Stimulated activated CD4-positive, alpha-beta T cell treated with anti-CD3 and anti-CD28 coated beads, Interleukin-2, amount 100 ng/mL, for 24 hours (primary cell): Measurements from ENCODE around the gene KRTAP20-4.

Experiments used
- DNase-seq, 2 donors: peaks; one replicate each; pipeline ENCODE4 v3.0.0-alpha.2; 2020

The KRTAP20-4 gene

DNA sequence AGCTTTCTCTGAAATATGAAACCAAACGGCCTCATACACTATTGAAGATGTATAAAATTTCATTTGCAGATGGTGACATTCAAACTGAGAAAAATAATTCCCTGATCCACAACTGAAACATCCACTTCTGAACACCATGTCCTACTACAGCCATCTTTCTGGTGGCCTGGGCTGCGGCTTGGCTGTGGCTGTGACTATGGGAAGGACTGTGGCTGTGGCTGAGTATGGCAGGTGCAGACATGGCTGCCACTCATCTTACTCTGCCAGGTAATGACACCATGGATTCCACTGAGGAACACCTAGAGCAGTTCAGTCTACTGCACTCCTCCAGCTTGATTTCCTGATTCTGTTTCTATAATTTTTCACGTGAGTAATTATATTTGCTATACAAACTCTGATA lies at the start of gene KRTAP20-4:
Gene KRTAP20-4, plus strand, starts transcription at position 106 of the 400 bp plus-strand sequence.
- no peak for DNase-seq

DNA sequence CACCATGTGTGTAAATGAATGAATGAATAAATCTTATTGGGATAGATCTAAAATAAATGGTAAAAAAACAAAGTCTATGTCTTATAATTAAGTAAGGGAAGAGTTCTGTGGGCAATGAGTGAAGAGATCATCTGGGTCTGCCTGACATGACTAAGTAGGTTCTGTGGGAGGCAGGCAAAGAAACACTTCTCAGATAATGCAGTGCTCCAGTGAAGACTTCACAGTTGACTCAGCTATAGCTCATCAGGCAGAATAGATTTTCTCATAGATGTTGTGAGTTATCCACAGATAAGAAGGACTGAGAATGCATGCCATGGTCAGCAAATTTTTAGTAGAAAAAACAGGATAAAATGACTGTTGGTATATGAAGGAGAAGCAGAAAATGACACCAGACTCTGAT lies 42.7 kb upstream of the KRTAP20-4 start:
- no peak for DNase-seq

DNA sequence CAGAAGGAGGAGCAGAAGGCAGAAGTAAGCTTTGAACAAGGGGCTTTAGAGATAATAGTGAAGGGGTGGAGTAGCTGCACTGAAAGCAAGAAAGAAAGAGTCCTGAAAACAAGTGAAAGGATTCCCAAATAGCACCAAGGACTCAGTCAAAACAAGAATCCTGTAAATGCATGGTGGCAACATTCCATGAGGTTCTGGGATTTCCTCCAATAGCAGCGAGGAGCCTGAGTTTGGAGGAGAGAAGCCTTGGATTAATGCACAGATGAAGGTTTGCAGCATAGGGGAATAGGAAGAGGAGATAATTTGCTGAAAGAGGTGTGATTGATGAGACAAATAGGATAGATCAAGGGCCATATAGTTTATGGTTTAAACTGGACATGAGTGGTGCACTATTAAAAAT lies 41.1 kb upstream of the KRTAP20-4 start:
- no peak for DNase-seq

DNA sequence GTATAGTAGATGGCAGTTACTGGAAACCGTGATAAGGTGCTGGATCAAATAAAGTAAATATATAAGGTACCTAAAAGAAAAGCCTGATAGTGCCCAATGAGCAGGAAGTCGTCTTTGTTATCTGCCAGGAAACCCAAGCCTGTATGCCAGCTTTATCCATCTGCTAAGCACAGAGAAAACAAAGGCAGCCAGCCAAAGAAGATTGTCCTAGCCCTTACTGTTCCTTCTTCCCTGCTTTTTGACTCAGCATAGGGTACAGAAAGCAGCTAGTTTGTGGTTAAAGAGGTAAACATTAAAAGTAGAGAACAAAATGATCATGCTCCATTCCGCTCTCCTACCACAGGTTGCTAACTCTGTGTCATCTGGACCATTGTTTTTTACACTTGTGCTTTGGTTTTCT lies 40.3 kb upstream of the KRTAP20-4 start:
- DNase-seq = no peak

DNA sequence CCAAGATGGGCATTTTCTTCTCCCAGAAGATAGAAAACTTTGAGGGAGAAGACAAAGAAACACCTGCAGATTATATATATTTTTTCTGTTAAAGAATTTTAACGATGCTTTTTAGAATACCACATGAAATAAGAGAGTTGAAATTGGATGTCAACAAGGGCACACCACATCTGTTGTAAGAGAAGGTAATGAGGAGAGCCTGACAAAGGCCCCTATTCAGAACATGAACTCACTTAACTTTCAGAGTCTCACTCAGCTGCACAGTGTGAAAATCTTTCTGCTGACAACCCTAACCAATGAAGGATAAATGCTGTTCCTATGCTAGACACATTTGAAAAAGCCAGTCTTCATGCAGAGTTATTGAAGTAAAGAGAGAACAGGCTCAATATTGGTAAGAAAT lies 37.6 kb upstream of the KRTAP20-4 start:
- DNase-seq = no peak

DNA sequence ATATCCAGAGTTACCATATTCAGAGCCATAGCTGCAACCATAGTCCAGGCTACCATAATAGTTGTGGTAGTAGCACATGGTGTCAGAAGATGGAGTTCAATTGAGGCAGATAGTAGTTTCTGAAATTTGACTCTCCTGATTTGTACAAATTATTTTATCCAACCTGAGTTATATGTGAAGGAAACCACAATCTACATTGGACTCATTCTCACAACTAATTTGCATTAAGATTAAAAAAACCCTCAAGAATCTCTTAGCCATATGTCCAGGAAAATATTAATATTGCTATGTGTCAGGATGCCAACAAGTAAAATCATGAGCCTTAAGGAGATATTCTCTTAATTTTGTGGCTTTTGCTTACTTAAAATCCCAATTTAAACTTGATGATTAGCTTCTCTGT lies 30.1 kb upstream of the KRTAP20-4 start, which contains the start of gene KRTAP22-2:
Gene KRTAP22-2, minus strand, starts transcription at position 101 of the 400 bp plus-strand sequence.
- no peak for DNase-seq

DNA sequence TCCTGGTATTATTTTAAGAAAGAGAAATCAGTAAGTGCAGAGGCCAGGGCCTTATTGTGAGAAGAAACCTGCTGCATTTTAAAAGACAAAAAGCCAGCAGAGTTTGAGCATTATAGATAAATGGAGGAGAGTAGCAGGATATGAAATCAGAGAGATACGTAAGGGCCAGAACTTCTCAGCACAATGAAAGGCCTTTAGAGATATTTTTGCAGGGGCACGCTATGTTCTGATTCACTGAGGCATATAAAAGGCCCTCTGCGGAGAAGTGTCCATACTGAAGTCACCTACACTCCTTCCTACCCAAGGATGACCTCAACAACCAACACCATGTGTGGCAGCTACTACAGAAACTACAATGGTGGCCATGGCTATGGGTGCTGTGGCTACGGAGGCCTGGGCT lies 28.3 kb upstream of the KRTAP20-4 start, which contains the start of gene KRTAP6-3:
Gene KRTAP6-3, plus strand, starts transcription at position 301 of the 400 bp plus-strand sequence. Its CDS starts 6 bp downstream, at position 307.
- no peak for DNase-seq

DNA sequence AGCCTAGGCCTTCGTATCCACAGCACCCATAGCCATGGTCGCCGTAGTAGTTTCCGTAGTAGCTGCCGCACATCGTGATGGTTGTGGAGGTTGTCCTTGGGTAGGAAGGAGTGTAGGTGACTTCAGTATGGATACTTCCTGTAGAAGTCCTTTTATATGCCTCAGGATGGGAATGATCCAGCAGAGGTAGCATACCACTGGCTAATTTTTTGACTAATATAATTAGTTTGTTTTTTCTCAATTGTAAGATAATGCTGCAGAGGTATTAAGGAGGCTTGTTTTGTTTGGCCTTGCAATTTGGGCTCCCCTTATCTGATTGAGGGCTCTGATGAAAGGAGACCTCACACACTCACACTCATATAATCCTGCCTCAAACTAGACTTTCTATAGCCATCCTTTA lies 21.6 kb upstream of the KRTAP20-4 start, which contains the start of gene KRTAP6-2:
Gene KRTAP6-2, minus strand, starts transcription at position 101 of the 400 bp plus-strand sequence. Its CDS starts 28 bp downstream, at position 73.
- DNase-seq = no peak

DNA sequence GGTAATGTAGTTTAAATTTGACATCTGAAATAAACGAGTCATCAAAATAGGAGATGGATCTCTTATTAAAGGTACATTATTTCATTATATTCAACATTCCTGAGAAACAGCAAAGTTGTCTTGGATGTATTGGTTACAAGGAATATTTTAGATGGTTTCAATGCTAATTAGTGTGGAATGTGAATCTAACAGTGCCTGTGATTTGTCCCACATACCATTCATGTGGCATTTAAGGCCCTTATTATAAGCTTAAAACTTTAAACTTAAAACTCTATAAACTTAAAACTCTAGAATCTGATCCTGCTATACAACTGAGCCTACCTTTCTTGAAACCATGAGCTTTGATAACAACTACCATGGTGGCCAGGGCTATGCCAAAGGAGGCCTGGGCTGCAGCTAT lies 19.6 kb upstream of the KRTAP20-4 start, which contains the start of gene KRTAP22-1:
Gene KRTAP22-1, plus strand, starts transcription at position 301 of the 400 bp plus-strand sequence.
- no peak for DNase-seq

DNA sequence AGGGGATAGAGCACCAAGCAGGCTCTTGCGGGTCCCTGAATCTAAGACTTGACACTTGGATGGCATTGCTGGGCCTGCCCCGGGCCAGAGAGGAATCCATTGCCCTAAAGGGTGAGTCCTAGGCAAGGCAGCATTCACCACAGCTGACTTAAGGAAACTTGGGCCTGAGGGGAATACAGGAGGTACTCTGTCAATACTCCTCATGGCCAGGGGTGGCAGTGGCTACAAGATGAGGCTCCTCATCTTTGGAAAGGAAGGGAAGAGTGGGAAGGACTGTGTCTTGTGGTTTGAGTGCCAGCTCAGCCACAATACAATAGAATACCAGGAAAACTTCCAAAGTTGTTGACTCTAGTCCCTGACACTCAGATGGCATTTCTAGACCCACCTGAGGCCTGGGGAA lies 14.5 kb upstream of the KRTAP20-4 start:
- DNase-seq = no peak

DNA sequence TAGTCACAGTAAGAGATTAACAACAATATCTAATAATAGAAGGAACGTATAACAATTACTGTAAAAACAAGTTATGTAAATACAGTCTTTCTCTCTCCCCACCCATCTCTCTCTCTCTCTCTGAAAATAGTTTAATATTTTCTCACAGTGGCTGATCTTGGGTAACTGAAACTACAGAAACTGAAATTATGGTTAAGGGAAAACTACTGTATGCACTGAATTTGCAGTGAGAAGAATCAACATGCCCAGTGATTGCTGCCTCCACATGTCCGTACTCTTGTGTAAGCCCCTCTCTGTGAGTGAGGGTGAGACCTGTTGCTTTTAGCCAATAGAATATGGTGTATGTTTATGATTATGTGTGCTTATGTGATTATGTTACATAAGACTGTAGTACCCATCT lies 8.3 kb upstream of the KRTAP20-4 start:
- DNase-seq = no peak

DNA sequence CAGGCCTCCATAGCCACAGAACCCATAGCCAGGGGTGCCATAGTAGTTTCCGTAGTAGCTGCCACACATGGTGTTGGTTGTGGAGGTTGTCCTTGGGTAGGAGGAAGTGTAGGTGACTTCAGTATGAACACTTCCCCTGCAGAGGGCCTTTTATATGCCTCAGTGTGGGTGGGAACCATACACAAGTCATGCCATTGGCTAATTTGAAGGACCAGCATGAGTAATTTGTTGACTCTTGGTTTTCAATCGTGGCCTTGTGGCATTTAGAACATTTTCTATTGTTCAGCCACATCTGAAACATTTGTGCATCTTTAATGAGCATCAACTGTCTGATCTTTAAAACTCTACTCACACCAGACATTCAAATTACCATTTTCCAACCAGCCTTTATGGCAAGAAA lies 6.6 kb upstream of the KRTAP20-4 start, which contains the start of gene KRTAP6-1:
Gene KRTAP6-1, minus strand, starts transcription at position 95 of the 400 bp plus-strand sequence. Its CDS starts 26 bp downstream, at position 69.
- no peak for DNase-seq

DNA sequence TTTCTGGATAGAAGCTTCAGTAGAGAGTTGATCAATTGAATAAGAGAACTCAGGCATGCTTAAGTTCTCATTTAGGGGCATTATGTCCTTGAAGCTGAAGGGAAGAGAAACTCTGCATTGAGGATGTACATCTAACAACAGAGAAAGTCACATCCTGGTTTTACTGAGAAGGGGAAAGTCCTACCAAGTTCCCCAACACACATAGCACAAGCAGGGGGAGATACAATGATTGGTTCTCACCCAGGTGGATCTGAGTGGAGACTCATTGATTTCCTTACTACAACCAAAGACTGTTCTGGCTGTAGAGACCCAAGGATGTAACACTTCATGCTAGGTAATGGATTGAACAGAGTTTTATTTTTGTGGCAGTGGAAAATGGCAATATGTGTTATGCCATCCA lies 5.2 kb upstream of the KRTAP20-4 start:
- no peak for DNase-seq

DNA sequence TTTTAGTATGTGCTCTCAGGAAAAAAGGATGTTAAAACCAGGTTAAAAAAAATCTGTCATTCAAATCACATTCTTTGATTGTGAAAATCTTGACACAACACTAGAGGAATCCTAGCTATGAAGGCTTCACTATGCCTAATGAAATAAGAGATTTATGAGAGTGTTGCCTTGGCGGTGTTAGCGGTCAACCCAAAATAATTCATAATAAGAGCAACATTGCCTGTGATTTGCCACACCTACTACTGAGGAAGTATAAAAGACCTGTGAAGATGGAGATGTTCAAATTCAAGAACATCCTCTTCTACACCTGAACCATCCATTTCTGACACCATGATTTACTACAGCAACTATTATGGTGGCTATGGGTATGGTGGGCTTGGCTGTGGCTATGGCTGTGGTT lies 4.3 kb upstream of the KRTAP20-4 start, which contains the start of gene KRTAP20-1:
Gene KRTAP20-1, plus strand, starts transcription at position 301 of the 400 bp plus-strand sequence. Its CDS starts 30 bp downstream, at position 331.
- no peak for DNase-seq

DNA sequence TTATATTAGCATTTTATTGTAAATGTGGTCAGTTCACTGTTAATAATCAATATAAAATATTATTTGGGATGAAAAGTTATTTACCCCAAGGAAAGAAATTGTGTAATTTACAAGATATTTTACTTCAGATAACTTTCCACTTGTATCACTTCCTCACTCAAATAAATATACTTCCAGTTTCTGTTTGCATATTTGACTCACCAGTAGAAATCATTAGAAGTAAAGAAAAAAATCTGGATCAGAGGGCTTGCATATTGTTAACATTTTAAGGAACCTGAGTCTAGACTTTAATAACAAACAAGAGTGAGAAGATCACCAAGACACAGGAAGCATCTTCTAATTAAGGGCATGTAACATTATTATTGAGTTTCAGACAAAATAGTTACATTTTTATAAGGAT lies 347 bp upstream of the KRTAP20-4 start:
- DNase-seq = no peak

DNA sequence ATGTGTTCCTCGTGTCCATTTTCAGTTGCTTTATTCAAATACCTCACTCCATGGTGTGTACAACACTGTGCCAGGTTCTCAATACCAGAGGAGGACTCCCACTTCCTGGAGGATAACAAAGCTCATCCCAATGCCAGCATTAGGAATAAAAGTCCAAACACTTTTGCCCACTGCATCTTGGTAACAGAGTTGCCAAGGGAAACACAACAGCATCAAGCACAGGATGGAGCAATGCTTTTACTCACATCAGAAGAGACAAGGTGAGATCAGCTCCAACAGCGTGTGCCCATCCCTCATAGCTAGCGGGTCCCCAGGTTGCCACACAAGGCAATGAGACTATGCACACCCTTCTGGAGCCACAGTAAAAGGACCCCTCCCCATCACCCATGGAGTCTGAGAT lies 2.9 kb downstream of the KRTAP20-4 start:
- no peak for DNase-seq

DNA sequence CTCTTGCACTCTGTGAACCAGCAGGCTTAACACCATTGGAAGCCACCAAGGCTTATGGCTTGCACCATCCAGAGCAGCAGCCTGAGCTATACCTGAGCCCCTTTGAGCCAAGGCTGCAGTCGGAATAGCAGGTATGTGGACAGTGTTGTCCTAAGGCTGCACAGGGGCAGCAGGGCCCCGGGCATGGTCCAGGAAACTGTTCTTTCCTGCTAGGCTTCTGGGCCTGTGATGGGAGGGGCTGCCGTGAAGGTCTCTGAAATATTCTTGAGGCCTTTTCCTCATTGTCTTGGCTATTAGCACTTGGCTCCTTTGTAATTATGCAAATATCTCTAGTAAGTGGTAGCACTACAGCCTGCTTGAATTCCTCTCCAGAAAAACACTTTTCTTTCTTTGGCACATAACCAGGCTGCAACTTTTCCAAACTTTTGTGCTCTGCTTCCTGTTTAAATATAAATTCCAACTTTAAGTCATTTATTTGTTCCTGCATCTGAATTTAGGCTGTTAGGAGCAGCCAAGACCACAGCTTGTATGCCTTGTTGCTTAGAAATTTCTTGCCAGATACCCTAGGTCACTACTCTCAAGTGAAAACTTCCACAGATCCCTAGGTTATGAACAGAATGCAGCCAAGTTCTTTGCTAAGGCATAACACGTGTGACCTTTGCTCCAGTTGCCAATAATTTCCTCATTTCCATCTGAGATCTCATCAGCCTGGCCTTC lies 5.2 kb downstream of the KRTAP20-4 start:
- no peak for DNase-seq

DNA sequence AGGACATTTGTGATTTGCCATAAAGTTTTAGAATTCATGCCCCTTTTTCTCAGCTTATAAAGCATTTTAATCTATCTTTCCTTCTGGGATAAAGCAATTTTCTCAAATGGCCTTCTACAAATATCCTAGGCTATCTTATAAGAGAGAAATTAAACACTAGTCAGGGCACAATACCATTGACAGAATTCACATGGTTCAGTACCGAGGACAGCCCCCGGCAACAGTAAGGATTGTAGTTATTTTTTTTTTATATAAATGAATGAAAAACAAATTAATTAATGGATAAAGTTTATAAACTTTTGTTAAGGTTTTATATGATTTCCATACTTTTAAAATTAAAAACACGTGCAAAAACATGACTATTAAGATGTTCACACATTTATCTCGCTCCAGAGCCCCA lies 7.7 kb downstream of the KRTAP20-4 start:
- DNase-seq = no peak

DNA sequence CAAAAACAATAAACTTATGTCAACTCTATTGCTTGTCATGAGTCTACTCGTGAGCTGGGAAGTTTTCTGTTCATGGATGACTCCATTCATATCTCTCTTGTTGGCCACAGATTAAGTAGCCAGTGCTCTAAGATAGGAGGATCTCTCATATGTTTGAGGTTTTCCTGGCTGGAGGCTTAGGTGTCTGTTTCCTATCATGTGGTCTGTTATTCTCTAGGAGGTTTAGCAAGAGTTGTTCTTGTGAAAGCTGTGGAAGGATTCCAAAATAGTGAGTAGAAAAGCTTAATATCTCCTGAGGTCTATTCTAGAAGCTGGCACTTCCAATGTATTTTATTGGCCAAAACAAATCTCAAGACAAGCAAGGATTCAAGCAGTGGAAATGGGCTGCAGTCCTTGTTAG lies 8.8 kb downstream of the KRTAP20-4 start:
- no peak for DNase-seq

DNA sequence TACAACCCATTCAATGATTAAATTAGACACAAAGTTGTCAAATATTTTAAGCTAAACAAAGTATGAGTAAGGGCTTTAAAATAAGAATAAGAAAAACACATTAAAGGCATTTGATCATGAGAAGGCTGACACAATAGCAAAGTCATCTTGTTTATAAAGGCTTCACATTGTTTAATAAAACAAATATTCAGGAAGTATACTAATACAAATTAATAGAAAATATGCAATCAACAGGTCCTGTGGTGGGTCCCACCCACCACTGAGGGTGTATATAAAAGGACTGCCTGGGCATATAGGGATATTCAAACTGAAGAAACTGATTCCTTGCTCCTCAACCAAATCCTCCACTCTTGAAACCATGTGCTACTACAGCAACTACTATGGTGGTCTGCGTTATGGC lies 14.5 kb downstream of the KRTAP20-4 start, which contains the start of gene KRTAP20-2:
Gene KRTAP20-2, plus strand, starts transcription at position 301 of the 400 bp plus-strand sequence. Its CDS starts 58 bp downstream, at position 359.
- DNase-seq = no peak

DNA sequence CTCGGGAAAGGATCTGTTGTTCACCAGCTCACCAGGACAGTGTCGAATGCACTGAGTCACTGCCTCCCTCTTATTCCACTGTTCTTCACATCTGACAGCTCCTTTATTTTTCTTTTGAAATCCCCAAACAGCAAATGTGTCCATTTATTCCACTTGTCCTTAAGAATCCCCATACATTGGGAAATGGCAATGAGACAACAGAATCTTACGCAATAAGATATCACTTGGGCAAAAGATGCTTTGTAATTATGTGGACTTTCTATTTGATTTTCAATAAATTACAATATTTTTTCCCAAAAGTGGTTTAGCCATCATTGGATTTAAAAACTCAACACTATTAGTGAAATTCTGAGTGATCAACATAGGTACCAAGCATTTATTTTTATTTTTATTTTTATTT lies 18.3 kb downstream of the KRTAP20-4 start:
- no peak for DNase-seq

DNA sequence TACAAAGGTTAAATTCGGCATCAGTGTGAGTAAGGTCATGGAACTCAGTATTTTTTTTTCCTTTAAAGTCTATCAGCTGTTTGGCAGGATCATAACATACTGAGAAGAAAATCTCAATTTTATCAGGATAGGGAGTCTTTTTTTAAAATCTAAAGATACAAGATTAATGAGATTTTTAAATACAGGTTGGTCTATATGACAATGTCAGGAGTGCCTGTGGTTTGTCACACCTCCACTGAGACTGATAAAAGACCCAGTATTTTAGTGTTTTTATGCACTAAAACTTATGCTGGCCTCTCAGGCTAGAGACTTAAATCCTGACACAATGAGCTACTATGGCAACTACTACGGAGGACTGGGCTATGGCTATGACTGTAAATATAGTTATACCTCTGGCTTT lies 22.1 kb downstream of the KRTAP20-4 start, which contains the start of gene KRTAP20-3:
Gene KRTAP20-3, plus strand, starts transcription at position 301 of the 400 bp plus-strand sequence.
- no peak for DNase-seq

DNA sequence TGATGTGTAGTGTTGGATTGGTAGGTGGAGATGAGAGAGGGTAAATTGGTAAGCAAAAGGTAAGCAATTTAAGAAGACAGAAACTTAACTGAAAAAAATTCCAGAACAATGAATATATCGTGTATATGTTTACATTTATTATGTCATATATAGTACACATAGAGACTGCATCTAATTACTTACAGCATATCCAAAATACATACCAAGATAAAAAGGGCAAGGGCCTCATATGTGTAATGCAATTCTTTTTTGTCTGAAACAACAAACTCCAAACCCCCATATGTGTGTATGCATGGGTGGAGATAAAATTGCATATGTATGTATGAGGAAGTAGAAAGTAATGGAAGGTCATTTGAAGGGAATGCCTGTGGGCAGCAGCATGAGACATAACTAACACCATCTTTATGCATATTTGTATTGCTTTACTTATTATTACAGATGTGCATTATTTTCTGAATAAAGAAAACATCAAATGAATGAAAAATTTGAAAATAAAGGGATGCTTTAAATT lies 26.5 kb downstream of the KRTAP20-4 start:
- DNase-seq = no peak

DNA sequence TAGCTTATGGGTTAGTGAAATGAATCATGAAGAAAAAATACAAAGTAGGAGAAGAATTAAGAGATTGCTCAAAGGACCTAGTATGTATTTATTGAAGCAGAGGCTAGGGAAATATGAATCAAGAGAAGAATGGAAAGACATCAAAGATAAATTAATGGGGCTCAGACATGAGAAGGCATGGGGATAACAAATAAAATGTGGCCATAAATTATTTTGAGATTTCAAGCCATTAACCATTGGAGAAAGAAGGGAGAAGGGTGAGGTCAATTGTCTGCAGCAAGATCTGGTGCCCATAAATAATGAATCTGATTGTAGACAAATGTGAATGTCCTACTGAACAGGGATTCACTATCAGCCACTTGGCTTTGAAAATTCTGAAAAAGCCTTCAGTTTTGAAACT lies 32.5 kb downstream of the KRTAP20-4 start:
- no peak for DNase-seq
